OCI-LY1 (cell line): ENCODE results near the gene CACNA1I.

Experiments used
- CTCF ChIP-seq: fragments of 200-600 bp; sonication (generic), shearing (Covaris generic); IDR thresholded peaks from 2 replicates; pipeline ENCODE4 v1.5.1; 2017; ENCODE audit warnings: mild to moderate bottlenecking, antibody characterized with exemption, low read length, moderate library complexity, mixed read lengths
- EZH2 ChIP-seq: fragments of 200-600 bp; sonication (generic), shearing (Covaris generic); IDR thresholded peaks from 2 replicates; pipeline ENCODE4 v1.8.0; 2017; ENCODE audit warnings: borderline replicate concordance, mixed run types, mild to moderate bottlenecking, antibody characterized with exemption, low read length, moderate library complexity, mixed read lengths

GRCh38 chr22:39621826-39622225 is 51.3 kb downstream of the CACNA1I start:
- TF ChIP-seq CTCF (no peak), EZH2 (no peak)
